ENCODE results near the gene DTNBP1.

The DTNBP1 gene

DNA sequence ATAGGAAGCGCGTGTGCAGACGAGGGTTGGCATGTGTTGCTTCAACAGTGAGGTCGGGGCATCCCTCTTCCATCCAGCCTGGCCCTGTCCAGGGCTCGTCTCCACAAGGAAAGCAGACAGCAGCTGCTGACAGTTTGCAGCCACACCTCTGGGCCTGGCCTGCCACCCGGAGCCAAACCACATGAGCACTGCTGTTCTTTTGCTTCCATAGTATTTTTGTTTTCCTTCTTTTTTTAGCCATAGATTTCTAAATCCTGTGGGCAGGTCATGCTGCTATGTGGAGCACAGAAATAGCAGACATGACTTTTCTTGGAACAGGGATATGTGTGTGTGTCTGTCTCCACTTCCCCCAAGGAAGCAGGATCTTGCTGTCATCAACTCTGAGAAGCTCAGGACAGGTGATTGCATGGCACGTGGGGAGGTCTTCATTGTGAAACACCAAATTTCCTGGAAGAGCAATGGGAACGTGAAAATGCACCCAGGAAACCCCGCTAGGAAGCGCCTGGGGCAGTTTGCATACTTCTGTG, 167.4 kb downstream of the DTNBP1 start:
- no peak overlapping the region for H3K27ac ChIP-seq
- TF ChIP-seq, protein P1, sequence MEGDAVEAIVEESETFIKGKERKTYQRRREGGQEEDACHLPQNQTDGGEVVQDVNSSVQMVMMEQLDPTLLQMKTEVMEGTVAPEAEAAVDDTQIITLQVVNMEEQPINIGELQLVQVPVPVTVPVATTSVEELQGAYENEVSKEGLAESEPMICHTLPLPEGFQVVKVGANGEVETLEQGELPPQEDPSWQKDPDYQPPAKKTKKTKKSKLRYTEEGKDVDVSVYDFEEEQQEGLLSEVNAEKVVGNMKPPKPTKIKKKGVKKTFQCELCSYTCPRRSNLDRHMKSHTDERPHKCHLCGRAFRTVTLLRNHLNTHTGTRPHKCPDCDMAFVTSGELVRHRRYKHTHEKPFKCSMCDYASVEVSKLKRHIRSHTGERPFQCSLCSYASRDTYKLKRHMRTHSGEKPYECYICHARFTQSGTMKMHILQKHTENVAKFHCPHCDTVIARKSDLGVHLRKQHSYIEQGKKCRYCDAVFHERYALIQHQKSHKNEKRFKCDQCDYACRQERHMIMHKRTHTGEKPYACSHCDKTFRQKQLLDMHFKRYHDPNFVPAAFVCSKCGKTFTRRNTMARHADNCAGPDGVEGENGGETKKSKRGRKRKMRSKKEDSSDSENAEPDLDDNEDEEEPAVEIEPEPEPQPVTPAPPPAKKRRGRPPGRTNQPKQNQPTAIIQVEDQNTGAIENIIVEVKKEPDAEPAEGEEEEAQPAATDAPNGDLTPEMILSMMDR (conservative IDR thresholded peaks at IDR 0.05), result no peak
- TF ChIP-seq ZFX (IDR thresholded peaks at IDR 0.05), result no peak

DNA sequence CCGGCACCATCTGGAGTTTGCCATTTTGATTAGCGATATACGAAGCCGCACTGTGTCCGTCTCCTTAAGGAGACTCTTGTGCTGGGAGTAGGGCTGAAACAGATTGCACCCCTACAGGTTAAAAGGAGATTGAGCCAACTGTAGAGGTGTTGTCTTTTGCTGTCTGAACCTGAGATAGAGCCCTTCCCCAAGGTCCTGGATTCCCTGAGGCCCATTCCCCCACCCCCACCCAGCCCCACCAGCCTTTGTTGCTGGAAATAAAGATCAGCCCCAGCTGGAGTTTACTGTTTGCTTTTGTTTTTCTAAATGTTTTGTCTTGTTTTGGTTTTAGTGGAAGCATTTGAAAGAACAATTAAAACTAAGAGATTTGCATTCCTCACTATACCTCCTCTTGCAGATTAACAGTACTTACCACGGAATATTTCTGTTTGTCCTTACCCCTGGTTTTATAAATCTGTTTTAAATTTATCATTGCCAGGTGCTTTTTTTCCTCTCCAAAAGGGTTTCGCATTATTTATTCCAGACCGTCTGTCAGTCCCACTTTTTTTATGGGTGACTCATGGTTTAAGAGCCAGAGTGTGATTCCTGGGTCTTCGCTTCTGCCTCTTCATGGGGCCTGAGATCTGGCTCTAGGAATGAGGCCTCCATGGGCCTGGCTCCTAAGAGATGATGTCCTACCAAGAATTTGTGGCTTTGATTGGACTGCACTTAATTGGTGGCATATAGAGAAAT, 169.2 kb downstream of the DTNBP1 start:
- H3K27ac ChIP-seq, result no peak overlapping the region
- no peak for TF ChIP-seq ZFX (IDR thresholded peaks at IDR 0.05)
- TF ChIP-seq, protein P1 (conservative IDR thresholded peaks at IDR 0.05), result no peak

DNA sequence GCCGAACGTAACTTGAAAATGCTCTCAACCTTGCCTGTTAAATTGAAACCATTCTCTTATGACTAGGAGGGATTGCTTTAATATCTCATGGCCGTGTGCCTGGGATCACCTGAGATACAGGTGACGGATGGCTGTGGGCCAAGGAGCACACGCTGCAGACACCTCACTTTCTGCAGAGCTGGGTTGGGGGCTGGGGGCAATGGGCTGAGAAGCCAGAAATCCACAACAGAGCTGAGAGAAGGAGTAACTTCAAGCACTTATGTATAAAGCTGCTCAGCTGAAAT, 170.9 kb downstream of the DTNBP1 start:
- no peak overlapping the region for H3K27ac ChIP-seq
- TF ChIP-seq, protein P1 (conservative IDR thresholded peaks at IDR 0.05), result no peak
- no peak for TF ChIP-seq ZFX (IDR thresholded peaks at IDR 0.05)

DNA sequence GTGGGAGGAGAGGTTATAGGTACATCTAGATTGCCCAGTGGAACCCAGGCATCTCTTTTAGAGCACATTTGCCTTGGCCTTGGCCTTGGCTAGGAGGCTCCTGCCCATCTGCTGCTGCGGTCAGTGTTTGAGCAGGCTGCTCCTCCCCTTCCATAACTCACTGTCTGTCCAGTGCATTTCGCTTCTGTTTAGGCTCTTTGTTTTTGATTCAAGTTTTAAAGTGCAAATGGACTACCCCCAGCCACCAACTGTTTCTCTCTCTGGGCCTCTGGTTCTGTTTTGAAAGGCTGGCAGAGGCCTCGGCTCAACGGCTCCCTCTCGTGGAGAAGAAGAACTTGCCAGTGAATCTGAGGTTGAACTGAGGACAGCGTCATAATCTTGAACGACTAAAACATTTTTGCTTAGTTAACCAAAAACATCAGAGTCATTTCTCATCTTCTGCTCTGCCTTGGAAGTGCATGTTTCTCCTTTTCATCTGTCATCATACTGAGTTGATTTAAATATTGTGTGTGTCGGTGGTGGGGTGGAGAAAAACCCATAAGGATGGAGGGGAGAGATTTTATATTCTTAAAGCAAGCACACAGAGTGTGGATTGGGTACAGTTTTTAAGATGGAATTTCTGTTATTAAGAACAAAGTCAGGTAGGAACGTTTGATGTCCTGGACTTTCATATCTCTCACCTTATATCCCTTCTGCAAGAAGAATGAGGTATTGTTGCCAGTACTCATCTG, 171.4 kb downstream of the DTNBP1 start:
- no peak for TF ChIP-seq ZFX (IDR thresholded peaks at IDR 0.05)
- TF ChIP-seq, protein P1 (conservative IDR thresholded peaks at IDR 0.05), result peak; percentile 96
- no peak overlapping the region for H3K27ac ChIP-seq

DNA sequence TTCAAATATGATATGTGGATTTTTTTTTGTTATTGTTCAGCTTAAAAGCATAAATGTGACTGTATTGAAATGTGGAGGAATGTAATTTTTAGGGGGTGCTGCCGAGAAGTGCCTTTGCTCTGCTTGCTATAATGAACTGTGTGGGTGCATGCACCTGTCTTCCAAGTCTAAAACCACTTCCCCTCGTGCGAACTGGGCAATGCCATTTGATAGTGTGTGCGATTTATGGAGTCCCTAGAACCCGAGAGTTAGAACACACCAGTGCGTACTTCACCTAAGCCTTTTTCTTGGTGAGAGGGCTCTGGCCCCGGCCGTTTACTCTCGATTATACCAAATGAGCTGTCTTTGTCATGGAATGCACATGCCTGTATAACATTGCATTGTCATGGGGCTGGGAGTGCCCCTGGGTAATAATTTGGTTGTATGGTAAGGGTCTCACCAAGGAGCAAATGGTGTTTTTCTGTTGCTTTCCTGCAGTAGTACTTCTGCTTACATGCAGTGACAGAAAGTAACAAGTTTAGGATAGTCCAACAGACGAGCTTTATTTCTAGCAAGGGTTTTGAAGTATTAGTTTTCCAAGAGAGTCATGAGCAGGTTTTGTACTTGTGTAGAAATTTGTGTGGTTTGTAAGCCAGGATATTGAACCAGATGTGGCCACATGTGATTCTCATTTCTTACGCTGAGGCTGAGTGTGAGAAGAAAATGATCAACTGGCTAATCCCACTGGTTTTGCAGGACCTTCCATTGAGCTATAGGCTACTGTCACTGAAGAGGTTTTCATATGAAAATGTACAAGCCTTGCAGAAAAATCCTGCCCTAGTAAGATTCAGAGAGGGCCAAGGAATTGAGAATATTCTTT, 172.4 kb downstream of the DTNBP1 start:
- no peak overlapping the region for H3K27ac ChIP-seq
- TF ChIP-seq, protein P1 (conservative IDR thresholded peaks at IDR 0.05), result no peak
- no peak for TF ChIP-seq ZFX (IDR thresholded peaks at IDR 0.05)

DNA sequence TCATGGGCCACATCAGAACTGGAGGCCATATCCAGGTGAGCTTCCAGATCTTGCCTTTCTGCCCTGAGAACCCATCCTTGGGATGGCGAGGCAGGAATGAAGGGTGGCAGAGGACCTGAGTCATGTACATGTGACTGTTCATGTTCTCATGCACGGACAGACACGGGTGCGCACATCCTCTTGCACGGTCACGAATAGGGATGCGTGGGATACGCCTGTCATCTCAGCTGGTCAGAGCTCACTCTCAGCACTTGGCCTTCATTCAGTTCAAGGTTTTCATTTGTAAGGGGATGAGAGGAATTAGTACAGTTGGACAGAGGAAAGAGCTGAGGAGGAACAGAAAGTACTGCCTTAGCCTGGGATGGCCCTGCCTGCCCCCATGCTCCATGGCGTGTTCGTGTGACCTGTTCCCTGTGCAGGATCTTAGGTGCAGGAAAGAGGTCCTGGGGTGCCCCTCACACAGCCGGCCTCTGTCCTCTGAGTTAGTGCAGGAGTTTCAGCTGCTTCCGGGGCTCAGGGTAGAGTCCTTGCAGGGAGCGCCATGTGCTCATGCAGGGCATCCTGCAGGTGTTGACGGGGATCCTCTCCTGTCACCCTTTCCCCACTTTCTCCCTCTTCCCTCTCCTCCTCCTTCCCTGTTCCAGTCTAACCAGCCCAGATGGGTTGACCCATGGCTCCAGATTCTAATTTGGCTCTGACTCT, 173.4 kb downstream of the DTNBP1 start:
- TF ChIP-seq, protein P1 (conservative IDR thresholded peaks at IDR 0.05), result no peak
- no peak for TF ChIP-seq ZFX (IDR thresholded peaks at IDR 0.05)
- H3K27ac ChIP-seq, result no peak overlapping the region
